H1 (cell line): ENCODE data around the gene SLC16A8. TPM values are rescaled to one million over a fixed set of nuclear protein-coding genes. Genes with fewer than 3 reads are reported as not detected.

Experiments
- CTCF ChIA-PET: fragments of 300-600 bp; sonication (Branson Sonifier 250); formaldehyde crosslinking; loops from one replicate; lab custom pipeline; 2021; ENCODE audit not compliant: partially characterized antibody; lab: Charles Lee
- POLR2A ChIA-PET: fragments of 300-600 bp; sonication (Branson Sonifier 250); formaldehyde crosslinking; loops from one replicate; lab custom pipeline; 2021; ENCODE audit warnings: inconsistent platforms; ENCODE audit not compliant: partially characterized antibody; lab: Charles Lee
- DNase-seq, 2 experiments: peaks; one replicate each; pipeline versions ENCODE4 v3.0.0 to v3.0.0-alpha.2; 2010 to 2022; ENCODE audit warnings: low spot score in 2 of 2, low read depth in 1 of 2, mixed read lengths in 1 of 2
- FAIRE-seq: peaks from 2 replicates; lab custom pipeline; 2011; peaks lifted over from hg19 to GRCh38; lab: Jason Lieb, UNC
- H2AFZ ChIP-seq: 2 replicates; pipeline ENCODE4 v1.8.1; 2012; ENCODE audit warnings: low read length, inconsistent platforms
- H2AK5ac ChIP-seq: 2 replicates; pipeline ENCODE4 v1.6.1; 2013; ENCODE audit warnings: low read depth, low read length
- H2BK120ac ChIP-seq: replicated peaks from 2 replicates; pipeline ENCODE3; 2013; ENCODE audit warnings: low read depth, low read length, inconsistent platforms
- H2BK12ac ChIP-seq: 2 replicates; pipeline ENCODE4 v1.6.1; 2013; ENCODE audit warnings: low read depth, low read length
- H2BK15ac ChIP-seq: 2 replicates; pipeline ENCODE4 v1.6.1; 2013; ENCODE audit warnings: low read length
- H2BK20ac ChIP-seq: 2 replicates; pipeline ENCODE4 v1.6.1; 2013; ENCODE audit warnings: low read length
- H2BK5ac ChIP-seq: 2 replicates; pipeline ENCODE4 v1.6.1; 2013; ENCODE audit warnings: low read depth, low read length
- H3K14ac ChIP-seq: 2 replicates; pipeline ENCODE4 v1.6.1; 2013; ENCODE audit warnings: inconsistent platforms; ENCODE audit not compliant: insufficient read length
- H3K18ac ChIP-seq: 2 replicates; pipeline ENCODE4 v1.6.1; 2013; ENCODE audit warnings: low read length; ENCODE audit errors: extremely low read depth
- H3K23ac ChIP-seq: 2 replicates; pipeline ENCODE4 v1.6.1; 2013; ENCODE audit warnings: inconsistent platforms; ENCODE audit not compliant: insufficient read length
- H3K23me2 ChIP-seq: 2 replicates; pipeline ENCODE4 v1.6.1; 2013; ENCODE audit warnings: low read depth, low read length
- H3K27ac ChIP-seq: 2 replicates; pipeline ENCODE4 v1.6.1; 2011; ENCODE audit warnings: low read depth, low read length, inconsistent platforms
- H3K27me3 ChIP-seq, 4 experiments: replicated peaks in 1 of 4; 1 replicate in 1 of 4; 2 replicates in 3 of 4; pipeline versions ENCODE4 v1.6.1 to v1.8.1; 2011 to 2013; ENCODE audit warnings: low read length in 3 of 4, mild to moderate bottlenecking in 3 of 4, inconsistent platforms in 2 of 4, mixed read lengths in 2 of 4, moderate library complexity in 1 of 4; ENCODE audit not compliant: control insufficient read depth in 3 of 4, insufficient read depth in 3 of 4; ENCODE audit errors: extremely low read depth in 1 of 4
- H3K36me3 ChIP-seq, 4 experiments: 2 replicates each; pipeline versions ENCODE4 v1.6.1 to v1.8.1; 2011 to 2013; ENCODE audit warnings: mild to moderate bottlenecking in 4 of 4, low read length in 3 of 4, moderate library complexity in 2 of 4, control low read depth in 1 of 4, inconsistent platforms in 1 of 4; ENCODE audit not compliant: insufficient read depth in 4 of 4, control insufficient read depth in 2 of 4
- H3K4ac ChIP-seq: replicated peaks from 2 replicates; pipeline ENCODE3; 2013; ENCODE audit warnings: low read length, low read depth, mixed read lengths, inconsistent platforms; ENCODE audit not compliant: insufficient read length
- H3K4me1 ChIP-seq, 4 experiments: replicated peaks in 1 of 4; 1 replicate in 1 of 4; 2 replicates in 3 of 4; pipeline versions ENCODE4 v1.6.1 to v1.8.1; 2011 to 2013; ENCODE audit warnings: low read length in 3 of 4, inconsistent platforms in 2 of 4, mixed read lengths in 1 of 4; ENCODE audit not compliant: insufficient read depth in 4 of 4, control insufficient read depth in 3 of 4
- H3K4me2 ChIP-seq, 2 experiments: 2 replicates each; pipeline versions ENCODE4 v1.6.1 to v1.8.1; 2011 to 2013; ENCODE audit warnings: low read depth in 2 of 2, low read length in 2 of 2, control low read depth in 1 of 2, inconsistent platforms in 1 of 2, mild to moderate bottlenecking in 1 of 2; ENCODE audit not compliant: insufficient read depth in 1 of 2
- H3K4me3 ChIP-seq, 4 experiments: fragments of 200-600, 300-600 bp in 1 of 4; sonication (generic), shearing (Covaris generic), sonication (Bioruptor Twin) in 1 of 4; 2 replicates each; pipeline versions ENCODE4 v1.5.1 to v1.8.1; 2011 to 2016; ENCODE audit warnings: low read length in 4 of 4, low read depth in 3 of 4, control low read depth in 2 of 4, inconsistent platforms in 2 of 4, mild to moderate bottlenecking in 2 of 4, mixed read lengths in 1 of 4, moderate library complexity in 1 of 4; ENCODE audit not compliant: insufficient read depth in 2 of 4; ENCODE audit errors: extremely low read depth in 1 of 4
- H3K56ac ChIP-seq: replicated peaks from 2 replicates; pipeline ENCODE3; 2013; ENCODE audit warnings: low read depth, mild to moderate bottlenecking, mixed read lengths, low read length, inconsistent platforms; ENCODE audit not compliant: insufficient read length
- H3K79me1 ChIP-seq: 2 replicates; pipeline ENCODE4 v1.6.1; 2013; ENCODE audit warnings: low read depth, low read length, control low read depth
- H3K79me2 ChIP-seq, 2 experiments: 2 replicates each; pipeline versions ENCODE4 v1.6.1 to v1.8.1; 2012 to 2013; ENCODE audit warnings: low read length in 2 of 2, mild to moderate bottlenecking in 2 of 2, inconsistent platforms in 1 of 2; ENCODE audit not compliant: insufficient read depth in 2 of 2, control insufficient read depth in 1 of 2
- H3K9ac ChIP-seq, 4 experiments: replicated peaks in 1 of 4; 1 replicate in 1 of 4; 2 replicates in 3 of 4; pipeline versions ENCODE4 v1.6.1 to v1.8.1; 2011 to 2013; ENCODE audit warnings: low read depth in 3 of 4, low read length in 3 of 4, control low read depth in 2 of 4, mild to moderate bottlenecking in 2 of 4, moderate library complexity in 2 of 4, inconsistent platforms in 1 of 4; ENCODE audit errors: extremely low read depth in 1 of 4
- H3K9me3 ChIP-seq, 2 experiments: 2 replicates each; pipeline versions ENCODE4 v1.6.1 to v1.8.1; 2012 to 2013; ENCODE audit warnings: mild to moderate bottlenecking in 2 of 2, moderate library complexity in 2 of 2, control low read depth in 1 of 2, inconsistent platforms in 1 of 2, low read depth in 1 of 2, low read length in 1 of 2, mixed read lengths in 1 of 2; ENCODE audit not compliant: insufficient read depth in 2 of 2
- H4K20me1 ChIP-seq, 2 experiments: replicated peaks in 1 of 2; 2 replicates each; pipeline versions ENCODE3 to v1.8.1; 2011 to 2013; ENCODE audit warnings: inconsistent platforms in 2 of 2, low read length in 2 of 2, mild to moderate bottlenecking in 1 of 2; ENCODE audit not compliant: insufficient read depth in 2 of 2, control insufficient read depth in 1 of 2
- H4K5ac ChIP-seq: 2 replicates; pipeline ENCODE4 v1.6.1; 2013; ENCODE audit warnings: low read length, low read depth, mixed read lengths, inconsistent platforms; ENCODE audit not compliant: insufficient read length
- H4K8ac ChIP-seq: 2 replicates; pipeline ENCODE4 v1.8.0; 2013; ENCODE audit warnings: mild to moderate bottlenecking, moderate library complexity, low read length, inconsistent platforms; ENCODE audit not compliant: insufficient read depth; ENCODE audit errors: extremely low read depth
- H4K91ac ChIP-seq: replicated peaks from 2 replicates; pipeline ENCODE3; 2013; ENCODE audit warnings: low read length, mixed read lengths, inconsistent platforms; ENCODE audit not compliant: insufficient read length
- CBX8 ChIP-seq: fragments of 300-800, 300-1000 bp; sonication (generic); IDR thresholded peaks from 2 replicates; pipeline ENCODE4 v1.7.1; 2016; ENCODE audit warnings: low read depth, low read length, borderline replicate concordance
- CTBP2 ChIP-seq: IDR thresholded peaks from 2 replicates; pipeline ENCODE4 v1.7.0; 2011; ENCODE audit warnings: borderline replicate concordance, mild to moderate bottlenecking, moderate library complexity, mixed read lengths, low read length; ENCODE audit not compliant: insufficient read depth, insufficient read length
- EGR1 ChIP-seq: IDR thresholded peaks from 2 replicates; pipeline ENCODE4 v1.6.1; 2011; ENCODE audit warnings: low read depth, low read length, borderline replicate concordance
- GABPA ChIP-seq: IDR thresholded peaks from 2 replicates; pipeline ENCODE4 v1.6.1; 2011; ENCODE audit warnings: mild to moderate bottlenecking, low read length, moderate library complexity, borderline replicate concordance; ENCODE audit not compliant: insufficient read depth
- WGBS, 2 experiments: shearing (Covaris generic) in 1 of 2; methylation state at CpG; one replicate each; pipeline versions ENCODE4 v1.1.6 to v1.1.7; 2013 to 2015; ENCODE audit warnings: low lambda C conversion rate in 2 of 2, mixed read lengths in 2 of 2, inconsistent platforms in 1 of 2, low coverage in 1 of 2, missing lambda C conversion rate in 1 of 2; ENCODE audit not compliant: insufficient replicate concordance in 2 of 2, insufficient coverage in 1 of 2, insufficient read length in 1 of 2; ENCODE audit errors: extremely low coverage in 1 of 2, missing lambda C conversion rate in 1 of 2; 5-methylcytosine and 5-hydroxymethylcytosine counted together
- polyA plus RNA-seq, 7 experiments: library from polyadenylated mRNA; depleted of rRNA in 3 of 7; stranded (reverse) in 5 of 7; unstranded in 2 of 7; fragments of >200 nt in 5 of 7; fragments of 200-250 nt in 2 of 7; gene quantifications; 1 replicate in 5 of 7; 2 replicates in 1 of 7; 4 replicates in 1 of 7; pipeline versions ENCODE4 v1.2.1 to v1.2.3, GENCODE V29; 2011 to 2013; ENCODE audit warnings: missing spikeins in 2 of 7, mixed read lengths in 2 of 7
- total RNA-seq: library from RNA; stranded (reverse); fragmentation: NEBNext Ultra II Directional; extraction: Animal tissue kit (Norgen Biotek cat#: 25700); gene quantifications from 2 replicates; pipeline ENCODE4 v1.2.1, GENCODE V29; 2021
- TF ChIP-seq, protein P1 (sequence below), 3 experiments: IDR thresholded peaks; 1 replicate in 2 of 3; 2 replicates in 1 of 3; pipeline versions ENCODE4 v1.5.1 to v1.6.1; 2011; ENCODE audit warnings: low read length in 3 of 3, mild to moderate bottlenecking in 3 of 3, inconsistent platforms in 2 of 3, low read depth in 1 of 3, moderate library complexity in 1 of 3; ENCODE audit not compliant: insufficient read depth in 1 of 3; ENCODE audit errors: control extremely low read depth in 1 of 3
- TF ChIP-seq, protein P2 (sequence below): IDR thresholded peaks from 2 replicates; pipeline ENCODE4 v1.6.1; 2012; ENCODE audit warnings: inconsistent platforms

The SLC16A8 gene
- total and polyA plus RNA-seq, 2 of the 8 experiments (the other 6 are each of a cell fraction or from before 2014, with no cell fraction given): 0.70 TPM; not detected in 1

DNA sequence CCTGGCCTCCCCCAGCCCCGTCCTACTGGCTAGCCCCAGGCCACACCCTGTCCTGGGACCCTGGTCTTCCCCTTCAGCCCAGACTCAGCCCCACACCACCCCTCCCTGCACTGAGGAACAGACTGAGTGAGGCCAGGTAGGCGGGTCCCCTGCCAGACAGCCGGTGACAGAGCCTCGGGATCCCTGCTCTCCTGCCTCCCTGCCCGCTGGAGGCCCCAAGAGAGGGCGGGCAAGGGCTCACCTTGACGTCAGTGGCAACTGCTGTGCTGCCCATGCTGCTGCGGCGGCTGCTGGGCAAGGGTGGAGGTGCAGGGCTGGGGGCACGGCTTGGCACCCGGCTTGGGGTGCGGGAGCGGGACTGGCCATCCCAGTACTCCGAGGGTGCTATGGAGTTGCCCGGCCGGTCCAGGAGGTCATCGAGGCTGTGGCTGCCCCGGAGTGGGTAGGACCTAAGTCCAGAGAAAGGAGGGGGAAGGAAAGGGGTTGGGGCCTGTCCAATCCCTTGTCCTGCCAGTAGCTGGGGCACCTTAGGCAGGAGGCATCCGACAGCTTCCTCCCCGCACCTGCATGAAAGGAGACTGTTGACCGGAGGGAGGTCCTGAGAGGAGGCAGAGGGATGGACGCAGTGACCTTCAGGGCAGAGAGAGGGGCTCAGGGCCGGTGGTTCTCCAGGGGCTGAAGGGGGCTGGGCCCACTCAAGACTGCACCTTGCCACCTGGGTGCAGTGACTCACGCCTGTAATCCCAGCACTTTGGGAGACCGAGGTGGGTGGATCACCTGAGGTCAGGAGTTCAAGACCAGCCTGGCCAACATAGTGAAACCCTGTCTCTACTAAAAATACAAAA lies 2.2 kb upstream of the SLC16A8 start:
- Histone ChIP-seq H4K20me1 (peaks cover 0 to 2% of the 10 kb centered on the region in 2 experiments), H3K4ac (no peak overlapping the region), H3K4me2 (no peak overlapping the region), H3K9me3 (no peaks in the 10 kb centered on the region), H3K79me1 (no peaks in the 10 kb centered on the region), H2BK20ac (no peak overlapping the region), H4K8ac (no peak overlapping the region; the same call in 1 of the 2 replicates), H4K91ac (no peak overlapping the region), H3K9ac (no peak overlapping the region), H2AK5ac (no peak overlapping the region; the same call in 1 of the 2 replicates), H4K5ac (peak overlapping the region; percentile 10), H2BK120ac (no peak overlapping the region), H3K18ac (no peak overlapping the region), H2AFZ (no peak overlapping the region), H3K27me3 (peaks cover 4 to 25% (median 17%) of the 10 kb centered on the region in 4 experiments), H3K14ac (no peak overlapping the region), H3K79me2 (no peaks in the 10 kb centered on the region), H3K23ac (no peak overlapping the region), H3K56ac (no peak overlapping the region), H3K4me1 (peaks cover 0 to 30% (median 23%) of the 10 kb centered on the region in 4 experiments; a peak in 6 of 7 replicates), H3K36me3 (no peaks in the 10 kb centered on the region), H2BK5ac (no peak overlapping the region), H2BK15ac (no peak overlapping the region), H2BK12ac (no peak overlapping the region), H3K4me3 (no peak overlapping the region), H3K27ac (no peak overlapping the region), H3K23me2 (peaks cover 2% of the 10 kb centered on the region; the same call in 1 of the 2 replicates)
- FAIRE-seq (no peak), DNase-seq (no peak)
- 90% methylated on average over 14 of the region's 25 CpGs; no CpG with 5 or more reads in 1 of the 2 experiments for WGBS, 2 experiments
- ChIA-PET POLR2A (interaction anchor here (1.8 kb wide), 1 partner anchor 10 kb away, joined by 10 read pairs; no protein-coding TSS in a partner anchor), CTCF (interaction anchor here (0.8 to 4.8 kb wide), 7 partner anchors 10 to 36 kb away, joined by 3 to 64 read pairs (median 6); no protein-coding TSS in a partner anchor)
- TF ChIP-seq, protein P1, sequence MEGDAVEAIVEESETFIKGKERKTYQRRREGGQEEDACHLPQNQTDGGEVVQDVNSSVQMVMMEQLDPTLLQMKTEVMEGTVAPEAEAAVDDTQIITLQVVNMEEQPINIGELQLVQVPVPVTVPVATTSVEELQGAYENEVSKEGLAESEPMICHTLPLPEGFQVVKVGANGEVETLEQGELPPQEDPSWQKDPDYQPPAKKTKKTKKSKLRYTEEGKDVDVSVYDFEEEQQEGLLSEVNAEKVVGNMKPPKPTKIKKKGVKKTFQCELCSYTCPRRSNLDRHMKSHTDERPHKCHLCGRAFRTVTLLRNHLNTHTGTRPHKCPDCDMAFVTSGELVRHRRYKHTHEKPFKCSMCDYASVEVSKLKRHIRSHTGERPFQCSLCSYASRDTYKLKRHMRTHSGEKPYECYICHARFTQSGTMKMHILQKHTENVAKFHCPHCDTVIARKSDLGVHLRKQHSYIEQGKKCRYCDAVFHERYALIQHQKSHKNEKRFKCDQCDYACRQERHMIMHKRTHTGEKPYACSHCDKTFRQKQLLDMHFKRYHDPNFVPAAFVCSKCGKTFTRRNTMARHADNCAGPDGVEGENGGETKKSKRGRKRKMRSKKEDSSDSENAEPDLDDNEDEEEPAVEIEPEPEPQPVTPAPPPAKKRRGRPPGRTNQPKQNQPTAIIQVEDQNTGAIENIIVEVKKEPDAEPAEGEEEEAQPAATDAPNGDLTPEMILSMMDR (IDR thresholded peaks at IDR 0.05; ENCODE audit: control extremely low read depth in 1 of 3, insufficient read depth in 1 of 3, low read depth in 1 of 3, low read length in 3 of 3): no peak
- no peak for TF ChIP-seq CBX8
- no peak for TF ChIP-seq EGR1
- no peak for TF ChIP-seq CTBP2
- no peak for TF ChIP-seq GABPA
- TF ChIP-seq, protein P2, sequence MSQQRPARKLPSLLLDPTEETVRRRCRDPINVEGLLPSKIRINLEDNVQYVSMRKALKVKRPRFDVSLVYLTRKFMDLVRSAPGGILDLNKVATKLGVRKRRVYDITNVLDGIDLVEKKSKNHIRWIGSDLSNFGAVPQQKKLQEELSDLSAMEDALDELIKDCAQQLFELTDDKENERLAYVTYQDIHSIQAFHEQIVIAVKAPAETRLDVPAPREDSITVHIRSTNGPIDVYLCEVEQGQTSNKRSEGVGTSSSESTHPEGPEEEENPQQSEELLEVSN: no peak
